Activated CD8-positive, alpha-beta memory T cell treated with anti-CD3 and anti-CD28 coated beads for 36 hours (primary cell): ENCODE results near the gene MC4R. TPM values are rescaled to one million over a fixed set of nuclear protein-coding genes. Genes with fewer than 3 reads are reported as not detected.
"Not testable (repeated sequence)": the region's sequence is repeated elsewhere in the genome, so short reads cannot be mapped to it uniquely, and the experiment has no call there.

ENCODE experiments used
- CTCF ChIA-PET: fragments of 350-600 bp; sonication (Branson Sonifier 250); formaldehyde crosslinking; loops from one replicate; lab custom pipeline; 2021; ENCODE audit warnings: antibody characterized with exemption; lab: Charles Lee
- POLR2A ChIA-PET: fragments of 350-600 bp; sonication (Branson Sonifier 250); formaldehyde crosslinking; loops from one replicate; lab custom pipeline; 2021; ENCODE audit warnings: antibody characterized with exemption; lab: Charles Lee
- total RNA-seq, 2 experiments: library from RNA; stranded (reverse); gene quantifications; one replicate each; pipeline ENCODE4 v1.2.3, GENCODE V29; 2021

The MC4R gene
- not detected for total RNA-seq

DNA sequence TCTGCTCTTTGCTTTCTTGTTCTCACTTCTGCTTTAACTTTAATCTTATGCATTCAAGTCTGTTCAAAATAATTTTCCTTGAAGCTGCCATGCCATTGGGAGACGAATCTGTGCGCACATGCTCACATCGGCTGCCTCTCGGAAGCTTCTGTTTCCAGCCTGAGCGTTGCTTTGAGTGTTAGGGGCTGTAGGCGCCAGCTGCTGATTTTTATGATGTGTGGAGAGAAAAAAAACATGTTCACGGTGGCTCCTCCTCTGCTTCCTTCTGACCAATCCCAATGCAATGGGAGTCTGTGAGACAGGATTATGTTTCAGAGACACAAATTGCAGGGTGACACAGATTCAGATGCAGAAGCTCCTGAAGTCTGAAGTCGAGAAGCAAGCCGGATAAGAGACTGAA lies at the start of gene MC4R:
MC4R (minus strand) TSS at position 180 of the 400 bp plus-strand sequence. CDS start 426 bp downstream, outside the sequence.
- ChIA-PET POLR2A (no interaction called here), CTCF (no interaction called here)

DNA sequence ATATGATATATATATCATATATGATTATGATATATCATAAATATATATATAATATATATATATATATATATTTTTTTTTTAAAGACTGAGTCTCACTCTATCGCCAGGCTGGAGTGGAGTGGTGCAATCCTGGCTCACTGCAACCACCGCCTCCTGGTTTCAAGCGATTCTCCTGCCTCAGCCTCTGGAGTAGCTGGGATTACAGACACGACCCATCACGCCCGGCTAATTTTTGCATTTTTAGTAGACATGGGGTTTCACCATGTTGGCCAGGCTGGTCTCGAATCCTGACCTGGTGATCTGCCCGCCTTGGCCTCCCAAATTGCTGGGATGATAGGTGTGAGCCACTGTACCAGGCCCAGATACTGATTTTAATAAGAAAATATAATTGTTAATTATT lies 49.7 kb upstream of the MC4R start:
- CTCF ChIA-PET, POLR2A ChIA-PET: not testable (repeated sequence)

DNA sequence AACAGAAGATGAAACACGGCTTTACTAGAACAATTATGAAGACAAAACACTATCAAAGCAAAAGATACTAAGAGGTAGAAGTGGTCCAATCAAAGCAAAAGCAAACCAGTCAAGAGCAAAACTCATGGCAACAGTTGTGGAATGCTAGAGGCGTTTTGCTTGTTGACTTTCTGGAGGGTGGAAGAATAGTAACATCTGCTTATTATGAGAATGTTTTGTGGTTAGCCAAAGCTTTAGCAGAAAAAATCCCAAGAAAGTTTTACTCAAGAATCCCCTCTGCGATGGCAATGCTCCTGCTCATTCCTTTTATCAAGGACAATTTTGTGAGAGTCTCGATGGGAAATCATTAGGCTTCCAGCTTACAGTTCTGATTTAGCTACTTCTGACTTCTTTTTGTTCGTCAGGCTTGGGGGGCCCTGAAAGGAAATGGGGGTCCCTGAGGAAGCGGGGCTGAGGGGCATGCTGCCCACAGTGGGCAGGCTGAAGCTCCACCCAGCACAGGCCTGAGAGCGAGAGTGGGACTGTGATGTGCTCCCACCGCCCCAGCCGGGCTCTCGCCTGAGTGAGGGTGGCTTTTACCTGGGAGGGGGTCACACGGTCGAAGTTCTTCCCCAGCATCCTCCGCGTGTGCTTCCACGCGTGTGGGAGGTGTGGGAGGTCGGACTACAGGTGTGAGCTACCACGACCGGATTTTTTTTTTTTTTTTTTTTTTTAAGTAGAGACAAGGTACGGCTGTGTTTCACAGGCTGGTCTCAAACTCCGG lies 49.0 kb upstream of the MC4R start:
- ChIA-PET POLR2A (no interaction called here), CTCF (no interaction called here)

DNA sequence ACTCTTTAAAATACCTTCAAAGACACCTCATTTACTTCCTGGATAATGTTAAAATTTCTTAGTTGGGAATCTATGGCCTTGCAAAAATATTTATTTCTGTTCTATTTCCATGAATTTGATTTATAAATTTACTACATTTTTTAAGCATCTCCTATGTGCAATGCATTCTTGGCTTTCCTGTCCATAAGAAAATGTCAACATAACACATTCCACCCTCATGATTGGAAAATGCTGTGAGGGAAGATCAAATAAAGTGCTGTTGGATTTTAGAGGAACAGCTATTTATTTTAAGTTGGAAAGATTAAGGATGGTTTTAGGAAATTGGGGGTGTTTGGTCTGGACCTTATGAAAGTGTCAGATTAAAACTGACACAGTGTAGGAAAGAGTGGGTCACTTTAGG lies 45.4 kb upstream of the MC4R start:
- ChIA-PET POLR2A (no interaction called here), CTCF (no interaction called here)

DNA sequence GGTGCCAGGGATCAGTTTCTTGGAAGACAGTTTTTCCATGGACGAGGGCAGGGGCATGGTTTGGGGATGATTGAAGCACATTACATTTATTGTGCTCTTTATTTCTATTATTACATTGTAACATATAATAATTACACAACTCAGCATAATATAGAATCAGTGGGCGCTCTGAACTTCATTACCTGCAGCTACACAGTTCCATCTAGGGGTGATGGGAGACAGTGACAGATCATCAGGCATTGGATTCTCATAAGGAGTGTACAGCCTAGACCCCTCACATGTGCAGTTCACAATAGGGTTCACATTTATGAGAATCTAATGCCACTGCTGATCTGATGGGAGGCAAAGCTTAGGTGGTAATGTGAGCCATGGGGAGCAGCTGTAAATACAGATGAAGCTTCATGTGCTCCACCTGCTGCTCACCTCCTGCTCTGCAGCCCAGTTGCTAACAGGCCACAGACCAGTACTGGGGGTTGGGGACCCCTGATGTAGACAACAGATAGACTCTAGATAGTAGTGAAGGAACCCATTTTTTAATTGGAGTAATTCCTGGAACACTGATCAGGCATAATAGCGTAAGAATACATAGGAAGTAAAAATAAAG lies 41.5 kb upstream of the MC4R start:
- CTCF ChIA-PET: interaction anchor here (0.6 kb wide), 1 partner anchor 18 kb away, joined by 3 read pairs; no protein-coding TSS in a partner anchor
- POLR2A ChIA-PET: no interaction called here

DNA sequence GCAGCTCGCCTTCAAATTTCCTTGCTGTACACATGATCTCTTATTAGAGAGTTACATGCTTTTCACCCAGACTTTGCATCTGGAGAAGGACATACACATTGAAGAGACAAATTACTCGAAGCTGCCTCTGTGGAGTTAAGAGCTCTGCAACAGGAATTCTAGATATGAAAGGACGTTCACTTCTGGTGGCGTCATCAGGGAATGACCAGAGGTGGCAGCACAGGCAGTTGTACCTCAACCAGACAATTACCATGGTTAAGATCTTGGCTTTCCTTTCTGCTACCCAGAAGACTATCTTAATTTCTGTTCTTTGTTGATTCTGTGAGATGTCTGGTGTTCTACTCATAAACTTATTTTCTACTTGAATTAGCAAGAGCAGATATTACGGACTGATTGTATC lies 39.1 kb upstream of the MC4R start:
- ChIA-PET POLR2A (no interaction called here), CTCF (no interaction called here)

DNA sequence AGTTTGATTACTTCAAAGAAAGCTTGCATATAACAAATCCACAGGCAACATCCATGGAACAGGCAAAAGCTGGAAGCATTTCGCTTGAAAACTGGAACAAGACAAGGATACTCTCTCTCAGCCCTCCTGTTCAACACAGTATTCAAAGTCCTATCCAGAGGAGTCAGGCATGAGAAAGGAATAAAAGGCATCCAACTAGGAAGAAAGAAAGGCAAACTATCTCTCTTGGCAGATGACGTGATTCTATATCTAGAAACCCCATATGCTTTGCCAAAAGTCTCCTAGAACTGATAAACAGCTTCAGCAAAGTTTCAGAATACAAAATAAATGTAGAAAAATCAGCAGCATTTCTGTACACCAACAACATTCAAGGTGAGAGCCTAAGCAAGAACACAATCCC lies 34.1 kb upstream of the MC4R start:
- CTCF ChIA-PET: no interaction called here

DNA sequence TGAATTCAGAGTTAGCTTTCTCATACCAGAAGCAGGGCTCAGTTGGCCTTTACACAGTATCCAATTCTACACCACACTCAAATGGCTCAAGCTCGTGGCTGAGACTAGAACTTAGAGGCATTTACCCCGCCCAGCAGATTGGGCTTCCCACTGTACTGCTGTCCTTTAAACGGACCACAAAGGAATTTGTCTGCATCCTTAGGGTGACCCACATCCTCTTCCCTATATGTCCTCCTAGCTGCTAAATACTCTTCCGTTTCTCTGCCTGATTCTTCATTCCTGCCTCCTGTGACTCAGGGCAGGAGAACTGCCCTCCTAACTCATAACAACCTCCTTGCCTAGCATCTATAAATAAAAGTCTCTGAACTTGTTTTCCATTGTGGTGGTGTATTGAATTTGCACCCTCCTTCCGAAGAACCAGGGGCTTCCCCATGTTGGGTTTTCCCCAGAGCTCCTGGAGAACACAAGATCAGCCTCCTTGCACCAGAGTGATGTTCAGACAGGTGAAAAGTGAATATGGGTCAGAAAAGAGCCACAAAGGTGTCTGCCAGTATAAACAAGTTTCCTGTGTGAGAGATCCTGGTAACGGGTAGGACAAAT lies 32.0 kb upstream of the MC4R start:
- ChIA-PET POLR2A (no interaction called here), CTCF (no interaction called here)

More for the DNA sequence above, 34.1 kb upstream of the MC4R start:
- POLR2A ChIA-PET: no interaction called here

DNA sequence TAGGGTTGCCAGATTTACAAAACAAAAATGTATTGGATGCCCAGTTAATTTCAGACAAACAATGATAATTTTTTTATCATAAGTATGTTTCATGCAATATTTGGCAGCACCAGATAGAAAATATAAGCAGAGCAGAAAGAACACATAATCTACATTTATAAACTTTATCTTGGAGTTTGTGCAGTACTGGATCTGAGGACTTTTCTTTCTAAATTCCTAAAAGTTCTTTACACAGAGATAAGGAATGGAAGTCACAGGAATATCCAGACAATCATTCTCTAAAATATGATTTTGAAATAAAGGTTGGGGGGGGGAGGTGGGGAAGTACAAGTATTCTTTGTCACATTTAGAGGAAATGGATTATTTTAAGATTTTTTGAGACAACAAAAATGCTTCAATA lies 28.8 kb upstream of the MC4R start:
- CTCF ChIA-PET: no interaction called here
- POLR2A ChIA-PET: no interaction called here

DNA sequence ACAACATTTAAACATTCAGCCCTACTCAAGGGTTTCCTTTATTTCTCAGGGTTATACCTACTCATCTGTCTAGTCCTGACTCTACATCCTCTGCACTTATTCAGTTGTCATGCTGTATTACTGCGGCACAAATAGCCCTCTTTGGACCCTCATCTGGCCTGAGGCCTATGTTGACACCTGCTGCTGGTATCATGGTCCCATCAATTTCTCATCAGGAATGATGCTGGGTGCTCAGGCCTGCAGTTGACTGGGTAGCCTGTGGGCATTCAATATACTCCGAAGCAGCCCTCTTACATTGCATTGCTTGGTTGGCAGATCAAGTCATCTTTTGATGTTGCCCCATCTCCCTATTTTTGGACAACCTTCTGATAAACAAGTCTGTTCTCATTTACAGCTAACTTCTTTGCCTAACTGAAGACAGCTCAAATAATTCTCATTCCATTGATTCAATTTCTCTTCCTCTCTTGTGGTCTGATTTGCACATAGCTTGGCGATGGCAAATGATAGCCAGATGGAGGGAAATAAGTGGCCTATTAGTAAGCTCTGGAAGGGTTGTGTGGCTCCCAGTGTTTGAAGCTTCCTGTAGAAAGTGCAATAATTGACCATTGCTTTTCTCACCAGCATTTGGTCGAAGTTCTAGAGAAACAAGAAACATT lies 19.1 kb upstream of the MC4R start:
- POLR2A ChIA-PET: no interaction called here
- CTCF ChIA-PET: no interaction called here

DNA sequence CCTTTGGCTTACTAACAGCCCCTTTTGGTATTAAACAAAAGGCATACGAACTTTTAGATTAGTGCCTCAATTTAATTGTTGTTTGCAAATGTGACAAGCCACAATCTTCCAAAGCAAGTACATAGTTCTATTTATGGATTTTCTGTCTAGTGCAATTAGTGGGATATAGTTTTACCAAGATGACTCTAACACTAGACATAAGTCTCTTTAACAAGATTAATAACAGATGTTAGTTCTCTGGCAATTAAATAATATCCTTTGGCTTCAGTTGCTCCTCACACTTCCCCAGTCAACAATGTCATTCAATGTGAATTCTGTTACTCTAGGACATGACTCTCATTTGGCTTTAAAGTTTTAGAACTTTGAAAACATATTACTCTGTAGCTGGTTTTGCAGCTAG lies 16.7 kb upstream of the MC4R start:
- CTCF ChIA-PET: no interaction called here
- POLR2A ChIA-PET: no interaction called here

DNA sequence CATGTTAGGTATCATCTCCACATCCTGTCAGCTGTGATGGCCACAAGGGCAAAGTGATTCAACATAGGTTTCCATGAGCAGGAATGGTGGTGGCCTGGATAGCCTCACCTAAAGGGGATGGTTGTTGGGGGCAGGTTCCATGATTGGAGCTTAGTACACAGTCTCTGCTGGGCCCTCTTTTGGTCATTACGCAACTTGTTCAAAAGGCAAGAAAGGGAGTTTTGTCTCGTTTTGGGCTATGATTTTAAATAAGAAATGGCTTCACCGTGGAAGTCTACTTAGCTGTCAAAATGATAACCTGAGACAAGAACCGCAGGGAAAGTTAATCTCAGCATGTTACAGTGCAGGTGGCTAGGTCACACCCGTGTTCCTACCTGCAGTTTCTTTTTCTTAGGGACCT lies 13.1 kb upstream of the MC4R start:
- ChIA-PET CTCF (no interaction called here), POLR2A (no interaction called here)

DNA sequence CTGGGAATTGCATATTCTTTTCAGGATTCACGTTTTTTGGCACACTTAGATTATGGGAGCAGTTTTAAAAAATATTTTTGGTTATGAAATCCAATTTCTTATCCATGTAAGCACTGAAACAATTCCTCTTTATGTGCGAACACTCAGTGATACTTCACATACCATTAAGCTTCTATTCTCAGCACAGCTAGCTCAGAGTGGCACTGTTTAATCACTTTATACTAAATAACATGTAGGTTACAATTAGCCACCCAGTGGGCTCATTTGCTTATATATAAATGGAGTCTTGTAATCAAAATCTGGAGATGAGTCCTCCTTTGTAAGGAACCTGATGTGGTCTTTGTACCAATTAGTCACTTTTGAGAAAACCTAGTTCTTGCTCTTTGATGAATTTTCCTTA lies 11.3 kb upstream of the MC4R start:
- ChIA-PET CTCF (no interaction called here), POLR2A (no interaction called here)

DNA sequence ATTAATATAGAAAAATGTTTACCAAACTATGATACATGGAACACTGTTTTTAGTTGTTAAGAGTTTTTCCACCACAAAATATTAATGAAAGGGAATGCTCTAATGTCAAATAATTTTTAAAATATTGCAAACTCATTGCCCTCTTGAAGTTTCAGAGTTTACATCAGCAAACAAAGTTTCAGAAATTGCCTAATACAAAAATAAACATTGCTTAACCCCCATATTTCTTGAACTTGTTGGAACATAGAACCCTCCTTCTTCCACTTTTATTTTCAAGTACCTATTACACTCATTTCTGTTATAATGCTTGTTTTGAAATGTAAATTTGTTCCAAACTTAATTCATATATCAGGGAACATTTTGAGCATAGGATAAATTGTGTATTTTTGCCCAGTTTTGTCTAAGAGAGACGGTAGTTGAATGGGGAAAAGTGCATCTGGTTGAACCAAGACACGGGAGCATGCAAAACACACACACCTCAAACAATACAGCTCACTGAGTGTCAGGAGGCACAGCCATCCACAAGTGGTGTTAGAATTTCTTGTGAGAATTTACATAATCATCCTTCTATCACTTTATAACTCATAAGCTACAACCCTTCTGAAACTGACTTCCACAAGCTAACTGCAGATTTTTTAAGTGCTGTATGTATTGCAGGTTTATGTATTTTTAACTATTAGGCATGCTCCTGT lies 5.3 kb upstream of the MC4R start:
- ChIA-PET POLR2A (no interaction called here), CTCF (no interaction called here)

DNA sequence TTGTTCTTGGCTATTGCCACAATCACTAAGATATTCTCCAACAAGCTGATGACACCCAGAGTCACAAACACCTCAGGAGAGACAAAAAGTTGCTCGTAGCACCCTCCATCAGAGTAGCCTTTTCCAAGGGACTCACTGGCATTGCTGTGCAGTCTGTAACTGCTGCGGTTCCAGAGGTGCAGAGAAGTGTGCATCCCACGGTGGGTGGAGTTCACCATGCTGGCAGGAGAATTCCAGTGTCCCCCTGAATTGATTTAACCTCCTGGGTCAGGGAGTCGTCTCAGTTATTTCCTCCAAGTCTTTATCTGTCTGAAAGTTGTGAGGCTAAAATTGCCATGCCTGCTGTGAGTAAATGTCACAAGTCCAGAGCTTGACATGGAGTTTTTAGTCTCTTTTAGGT lies 443 bp downstream of the MC4R start:
- CTCF ChIA-PET: no interaction called here
- POLR2A ChIA-PET: no interaction called here

DNA sequence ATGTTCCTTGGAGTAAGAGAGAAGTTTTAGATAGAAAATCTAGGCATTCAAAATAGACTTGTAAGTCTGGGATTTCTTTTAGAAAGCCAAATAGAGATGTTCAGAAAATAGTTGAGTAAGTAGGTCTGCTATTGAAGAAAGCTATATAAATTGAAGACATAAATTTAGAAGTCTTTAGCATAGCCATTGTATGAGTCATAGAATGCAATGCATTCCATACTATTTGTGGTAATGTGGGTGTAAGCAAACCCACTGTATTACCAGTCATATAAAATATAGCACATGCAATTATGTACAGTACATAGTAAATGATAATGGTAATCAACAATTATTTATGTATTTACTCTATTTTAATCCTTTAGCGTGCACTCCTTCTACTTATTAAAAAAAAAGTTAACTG lies 14.1 kb downstream of the MC4R start:
- ChIA-PET CTCF (no interaction called here), POLR2A (no interaction called here)

DNA sequence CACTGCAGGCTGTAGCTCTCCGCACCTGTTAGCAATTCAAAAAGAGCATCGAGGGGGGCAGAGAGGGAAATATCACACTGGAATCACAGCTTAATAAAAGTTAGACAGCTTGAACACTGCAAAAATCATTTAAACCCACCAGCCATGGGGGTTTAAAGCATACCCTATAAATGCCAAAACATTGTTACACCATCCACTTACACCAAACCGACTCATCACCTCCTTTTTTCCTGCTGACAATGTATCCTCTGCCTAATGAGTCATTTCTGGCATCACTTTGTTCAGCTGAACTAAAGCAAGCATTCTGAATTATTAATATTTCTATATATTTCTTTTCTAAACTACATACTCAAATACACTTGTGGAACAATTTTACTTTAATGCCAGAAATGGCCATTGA lies 21.6 kb downstream of the MC4R start:
- POLR2A ChIA-PET: no interaction called here
- CTCF ChIA-PET: no interaction called here

DNA sequence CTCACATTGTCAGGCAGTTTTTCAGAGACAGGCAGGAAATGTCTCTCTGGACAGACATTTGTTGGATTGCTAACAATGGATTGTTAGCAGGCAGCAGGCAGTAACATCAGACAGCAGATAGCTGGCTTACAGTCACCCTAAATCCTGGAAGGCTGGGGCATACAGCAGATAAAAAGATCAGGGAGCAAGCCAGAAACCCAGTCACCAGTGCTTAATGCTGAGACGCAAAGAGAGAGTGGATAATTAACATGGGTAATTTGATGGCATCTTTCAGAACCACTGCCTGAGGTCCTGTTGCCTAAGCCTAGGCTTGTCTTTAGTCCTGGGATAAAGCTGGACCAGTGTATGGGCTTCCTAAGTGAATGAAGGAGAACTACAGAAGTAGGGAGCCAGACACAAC lies 22.4 kb downstream of the MC4R start:
- CTCF ChIA-PET: no interaction called here
- POLR2A ChIA-PET: no interaction called here

DNA sequence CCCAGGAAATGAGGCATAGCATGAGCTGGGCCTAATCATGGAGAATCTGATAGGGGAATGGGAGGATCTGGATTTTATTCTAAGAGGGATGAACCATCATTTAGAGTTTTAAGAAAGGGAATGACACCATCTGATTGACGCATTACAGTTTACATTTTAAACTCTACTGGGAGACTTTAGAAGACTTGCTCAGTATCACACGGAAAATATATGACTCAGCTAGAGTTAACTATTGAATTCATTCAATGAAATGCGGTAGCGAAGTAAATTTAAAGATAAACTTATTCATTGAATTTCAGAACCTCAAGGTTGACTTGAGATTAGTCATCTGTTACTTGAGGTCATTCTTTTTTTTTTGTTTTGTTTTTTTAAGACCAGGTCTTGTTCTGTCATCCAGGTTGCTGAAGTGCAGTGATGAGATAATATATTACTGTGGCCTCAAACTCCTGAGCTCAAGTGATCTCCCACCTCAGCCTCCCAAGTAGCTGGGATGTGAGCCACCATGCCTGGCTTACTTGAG lies 25.0 kb downstream of the MC4R start:
- ChIA-PET CTCF (no interaction called here), POLR2A (no interaction called here)

DNA sequence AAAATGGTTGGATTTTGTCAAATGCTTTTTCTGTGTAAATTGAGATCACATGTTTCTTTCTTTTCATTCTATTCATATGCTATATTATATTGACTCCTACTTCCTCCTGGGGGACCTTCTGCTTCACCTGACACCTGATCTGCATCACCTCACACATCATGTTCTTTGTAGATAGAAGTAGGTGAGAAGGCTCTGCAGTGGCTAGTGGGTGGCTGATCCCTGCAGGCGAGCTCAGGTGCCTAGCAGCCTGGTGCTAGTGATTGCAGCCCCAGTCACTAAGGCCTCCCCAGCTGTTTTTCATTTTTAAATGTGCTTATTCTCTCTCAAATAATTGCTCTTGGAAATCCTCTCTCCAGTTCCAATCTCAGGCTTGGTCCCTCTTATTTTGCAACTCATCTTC lies 33.6 kb downstream of the MC4R start:
- ChIA-PET POLR2A (no interaction called here), CTCF (no interaction called here)
